ENCODE measurements around the gene CDH16.

The CDH16 gene

GRCh38 chr16:66894948-66895688 lies 23.6 kb downstream of the CDH16 start:
- peak; percentile 71 for DNase-seq (ENCODE audit: low spot score)

- DNase-seq (ENCODE audit: low spot score) = no peak
Measured at GRCh38 chr16:66894055-66894454, 24.6 kb downstream of the CDH16 start.

- no peak for DNase-seq (ENCODE audit: low spot score)
Measured at GRCh38 chr16:66891797-66892196, 26.9 kb downstream of the CDH16 start.

GRCh38 chr16:66891360-66891759 lies 27.3 kb downstream of the CDH16 start:
- no peak for DNase-seq (ENCODE audit: low spot score)

- DNase-seq (ENCODE audit: low spot score) = no peak
Measured at GRCh38 chr16:66890799-66891198, 27.9 kb downstream of the CDH16 start.

GRCh38 chr16:66889622-66890021 lies 29.1 kb downstream of the CDH16 start:
- DNase-seq (ENCODE audit: low spot score) = no peak

- no peak for DNase-seq (ENCODE audit: low spot score)
Measured at GRCh38 chr16:66888647-66889615, 29.8 kb downstream of the CDH16 start.

GRCh38 chr16:66886914-66887313 lies 31.8 kb downstream of the CDH16 start:
- DNase-seq (ENCODE audit: low spot score) = no peak

- no peak for DNase-seq (ENCODE audit: low spot score)
Measured at GRCh38 chr16:66886321-66886720, 32.4 kb downstream of the CDH16 start.

- no peak for DNase-seq (ENCODE audit: low spot score)
Measured at GRCh38 chr16:66885491-66885890, 33.2 kb downstream of the CDH16 start.

GRCh38 chr16:66882702-66883101 lies 36.0 kb downstream of the CDH16 start:
- DNase-seq (ENCODE audit: low spot score) = no peak

- no peak for DNase-seq (ENCODE audit: low spot score)
Measured at GRCh38 chr16:66881964-66882508, 36.6 kb downstream of the CDH16 start.

GRCh38 chr16:66881560-66881959 lies 37.1 kb downstream of the CDH16 start:
- no peak for DNase-seq (ENCODE audit: low spot score)

GRCh38 chr16:66881014-66881417 lies 37.7 kb downstream of the CDH16 start:
- no peak for DNase-seq (ENCODE audit: low spot score)

- DNase-seq (ENCODE audit: low spot score) = peak; percentile 96
Measured at GRCh38 chr16:66880288-66881013, 38.2 kb downstream of the CDH16 start, which contains the start of gene PDP2. Gene PDP2 (plus strand): TSS chr16:66880515. CDS start chr16:66884285, 3,770 bp downstream.

GRCh38 chr16:66878067-66878466 lies 40.6 kb downstream of the CDH16 start:
- no peak for DNase-seq (ENCODE audit: low spot score)

- DNase-seq (ENCODE audit: low spot score) = no peak
Measured at GRCh38 chr16:66874079-66874775, 44.5 kb downstream of the CDH16 start.

GRCh38 chr16:66873685-66874055 lies 45.0 kb downstream of the CDH16 start:
- no peak for DNase-seq (ENCODE audit: low spot score)

GRCh38 chr16:66872943-66873684 lies 45.6 kb downstream of the CDH16 start:
- peak; percentile 88 for DNase-seq (ENCODE audit: low spot score)

GRCh38 chr16:66872559-66872942 lies 46.1 kb downstream of the CDH16 start:
- DNase-seq (ENCODE audit: low spot score) = no peak

GRCh38 chr16:66871840-66872239 lies 46.8 kb downstream of the CDH16 start:
- DNase-seq (ENCODE audit: low spot score) = no peak

Measured in ecto neural progenitor cell (in vitro differentiated cells).